HG03521 (cell line): ENCODE results near the gene NOXRED1.
"Not testable (repeated sequence)": the region's sequence is repeated elsewhere in the genome, so short reads cannot be mapped to it uniquely, and the experiment has no call there.

Source experiments
- ATAC-seq: cut with Tn5 transposase; IDR thresholded peaks from one replicate; pipeline ENCODE4 v1.9.1; 2021; ENCODE audit warnings: mild to moderate bottlenecking, moderate library complexity; ENCODE audit not compliant: unreplicated experiment

Gene NOXRED1

GRCh38 chr14:77415403-77416030 lies 7.8 kb downstream of the NOXRED1 start:
- not testable (repeated sequence) for ATAC-seq

GRCh38 chr14:77409131-77409533 lies 14.2 kb downstream of the NOXRED1 start:
- ATAC-seq = no peak

DNA sequence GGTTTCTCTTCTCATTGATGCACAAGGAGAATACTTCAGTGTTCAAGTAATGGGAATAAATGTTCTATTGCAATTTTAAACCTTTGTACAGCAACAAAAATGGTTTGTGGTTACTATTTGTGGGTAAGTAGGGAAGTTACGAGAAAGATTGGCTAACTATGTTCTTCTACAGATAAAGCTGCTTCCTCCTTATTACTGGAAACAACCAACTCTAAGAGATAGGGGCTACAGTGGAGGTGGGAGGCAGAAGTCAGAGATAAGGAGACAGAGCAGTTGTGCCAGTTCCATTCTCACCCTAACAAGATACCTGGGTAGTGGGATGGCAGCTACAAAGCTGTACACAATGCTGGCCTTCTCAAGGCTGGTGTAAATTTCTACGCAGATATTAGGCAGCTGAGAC lies 16.2 kb downstream of the NOXRED1 start:
- ATAC-seq = no peak

- no peak for ATAC-seq
Measured at GRCh38 chr14:77406718-77407117, 16.6 kb downstream of the NOXRED1 start.

GRCh38 chr14:77406086-77406485 lies 17.2 kb downstream of the NOXRED1 start:
- no peak for ATAC-seq

- no peak for ATAC-seq
Measured at GRCh38 chr14:77403768-77404167, 19.6 kb downstream of the NOXRED1 start.

- ATAC-seq = no peak
Measured at GRCh38 chr14:77400216-77400615, 23.1 kb downstream of the NOXRED1 start.

DNA sequence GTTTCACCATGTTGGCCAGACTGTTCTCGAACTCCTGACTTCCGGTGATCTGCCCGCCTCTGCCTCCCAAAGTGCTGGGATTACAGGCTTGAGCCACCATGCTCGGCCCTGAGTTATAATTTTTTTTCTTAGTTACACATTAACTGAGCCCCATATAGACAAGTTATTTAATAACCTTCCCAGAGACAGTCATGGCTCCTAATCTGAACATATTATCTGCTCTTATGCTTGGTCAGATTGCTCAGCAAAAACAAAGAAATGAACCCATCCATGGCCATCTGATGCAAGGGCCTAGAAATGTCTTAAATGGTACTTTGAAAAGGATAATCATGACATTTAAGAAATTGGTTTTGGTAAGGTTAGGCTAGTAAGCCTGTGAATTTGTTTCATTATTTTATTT lies 33.1 kb downstream of the NOXRED1 start:
- ATAC-seq = no peak

DNA sequence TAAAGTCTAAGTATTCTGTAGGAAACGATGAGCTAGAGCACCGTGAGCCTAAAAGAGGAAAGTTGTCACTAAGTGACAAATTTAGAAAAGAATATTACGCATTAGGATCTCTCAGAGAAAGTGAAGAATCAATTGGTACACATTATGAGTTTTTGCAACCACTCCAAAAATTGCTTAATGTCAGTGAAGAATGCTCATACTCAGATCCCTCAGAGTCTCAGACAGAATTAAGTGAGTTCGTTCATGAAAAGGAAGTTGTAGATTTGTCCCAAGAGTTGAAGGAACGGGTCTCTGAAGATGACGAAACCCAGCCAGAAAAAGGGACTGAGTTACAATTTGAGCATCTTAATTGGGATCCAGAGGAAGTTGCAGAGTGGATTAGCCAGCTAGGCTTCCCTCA lies 44.6 kb downstream of the NOXRED1 start:
- ATAC-seq = no peak

GRCh38 chr14:77377502-77377844 lies 45.9 kb downstream of the NOXRED1 start:
- ATAC-seq = no peak

- peak; percentile 91 for ATAC-seq
Measured at GRCh38 chr14:77376771-77377501, 46.4 kb downstream of the NOXRED1 start, which contains the start of the genes SAMD15 and TMED8. Gene SAMD15, plus strand, starts transcription at chr14:77377379. Its CDS starts 40 bp downstream, at chr14:77377419. Gene TMED8, minus strand, starts transcription at chr14:77377094. Its CDS starts 41 bp downstream, at chr14:77377053.

DNA sequence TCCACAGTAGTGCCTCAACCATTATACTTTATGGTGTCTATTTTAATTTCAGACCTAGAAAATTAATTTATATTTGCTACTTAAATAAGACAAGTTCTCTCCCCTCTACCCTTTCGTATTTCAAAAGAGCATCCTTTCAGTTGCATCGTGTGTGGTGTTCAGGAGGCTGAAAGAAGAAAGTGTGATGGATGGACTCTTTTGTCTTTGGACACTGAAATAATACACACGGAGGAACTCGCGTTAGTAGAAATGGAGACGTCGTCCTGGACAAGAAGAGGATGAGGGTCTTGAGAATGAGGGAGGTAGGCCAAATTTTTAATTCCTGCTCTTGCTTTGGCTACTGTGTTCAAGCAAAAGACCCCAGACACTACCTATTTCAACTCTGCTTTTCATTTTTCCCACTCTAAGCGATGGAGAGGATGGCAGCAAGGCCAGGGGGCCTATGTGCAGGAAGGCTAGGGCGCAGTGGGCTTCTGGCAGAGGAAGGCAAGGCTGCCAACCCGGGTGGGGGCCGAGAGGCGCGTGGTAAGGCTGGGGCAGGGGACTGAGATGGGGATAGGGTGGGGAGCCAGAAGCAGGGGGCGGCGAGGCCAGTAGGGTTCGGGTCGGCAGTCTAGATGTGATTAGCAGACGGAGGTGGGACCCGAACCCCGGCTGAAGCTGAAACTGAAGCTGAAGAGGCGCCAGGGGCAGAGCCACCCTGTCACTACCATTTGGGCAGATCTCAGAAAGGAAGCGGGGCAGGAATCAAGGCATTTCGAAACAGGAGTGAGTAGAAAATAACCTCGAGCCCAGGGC lies 47.2 kb downstream of the NOXRED1 start:
- ATAC-seq = peak; percentile 10

GRCh38 chr14:77375164-77375950 lies 48.0 kb downstream of the NOXRED1 start:
- ATAC-seq = no peak

DNA sequence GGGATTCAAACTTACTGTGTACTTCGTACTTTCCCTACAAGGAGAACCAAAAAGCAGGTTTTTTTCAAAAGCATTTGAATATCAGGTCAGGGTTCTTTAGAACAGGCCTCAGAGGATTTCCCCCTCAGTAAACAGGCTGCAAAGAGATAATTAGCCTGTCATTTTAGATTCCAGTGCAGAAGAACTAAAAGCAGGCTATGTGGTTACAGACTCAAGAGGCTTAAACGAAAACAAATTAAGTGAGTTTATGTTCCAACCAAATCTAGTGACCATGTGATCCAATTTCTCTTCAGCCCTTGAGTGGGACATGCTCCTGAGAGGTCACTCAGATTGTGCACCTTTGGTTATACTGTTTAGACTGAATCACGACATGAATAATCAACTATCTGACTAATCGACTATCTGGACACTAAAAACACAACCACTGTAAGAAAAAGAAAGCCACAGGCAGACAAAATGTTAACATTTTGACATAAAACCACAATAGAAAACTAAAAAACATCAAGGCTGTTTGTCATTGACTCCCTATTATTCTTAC lies 51.0 kb downstream of the NOXRED1 start:
- ATAC-seq = no peak

GRCh38 chr14:77369285-77369684 lies 54.0 kb downstream of the NOXRED1 start:
- no peak for ATAC-seq

DNA sequence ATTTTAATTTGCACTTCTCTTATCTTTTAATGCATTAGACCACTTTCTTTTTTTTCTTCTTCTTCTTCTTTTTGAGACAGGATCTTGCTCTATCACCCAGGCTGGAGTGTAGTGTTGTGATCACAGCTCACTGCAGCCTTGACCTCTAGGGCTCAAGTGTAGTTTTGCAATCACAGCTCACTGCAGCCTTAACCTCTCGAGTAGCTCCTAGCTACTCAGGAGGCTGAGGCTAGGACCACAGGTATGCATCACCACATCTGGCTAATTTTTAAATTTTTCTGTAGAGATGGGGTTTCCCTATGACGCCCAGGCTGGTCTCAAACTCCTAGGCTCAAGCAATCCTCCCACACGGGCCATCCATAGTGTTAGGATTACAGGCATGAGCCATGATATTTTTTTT lies 59.2 kb downstream of the NOXRED1 start:
- ATAC-seq = no peak

- ATAC-seq = no peak
Measured at GRCh38 chr14:77359626-77360025, 63.7 kb downstream of the NOXRED1 start.

DNA sequence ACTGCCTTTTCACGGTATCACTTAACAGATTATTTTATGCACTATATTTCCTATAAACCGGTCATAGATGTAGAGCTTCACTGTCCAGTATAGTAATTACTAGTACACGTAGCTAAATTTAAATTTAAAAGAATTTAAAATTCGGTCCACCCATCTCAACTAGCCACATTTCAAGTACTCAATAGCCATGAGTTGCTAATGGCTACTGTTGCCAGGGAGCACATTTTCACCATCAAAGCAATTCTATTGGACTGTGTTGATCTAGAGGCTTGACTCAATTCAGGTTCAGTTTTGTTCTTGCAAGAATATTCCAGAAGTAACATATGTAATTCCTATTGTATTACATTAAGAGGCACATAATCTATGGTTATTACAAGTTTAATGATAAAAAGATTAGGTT lies 66.4 kb downstream of the NOXRED1 start:
- no peak for ATAC-seq

DNA sequence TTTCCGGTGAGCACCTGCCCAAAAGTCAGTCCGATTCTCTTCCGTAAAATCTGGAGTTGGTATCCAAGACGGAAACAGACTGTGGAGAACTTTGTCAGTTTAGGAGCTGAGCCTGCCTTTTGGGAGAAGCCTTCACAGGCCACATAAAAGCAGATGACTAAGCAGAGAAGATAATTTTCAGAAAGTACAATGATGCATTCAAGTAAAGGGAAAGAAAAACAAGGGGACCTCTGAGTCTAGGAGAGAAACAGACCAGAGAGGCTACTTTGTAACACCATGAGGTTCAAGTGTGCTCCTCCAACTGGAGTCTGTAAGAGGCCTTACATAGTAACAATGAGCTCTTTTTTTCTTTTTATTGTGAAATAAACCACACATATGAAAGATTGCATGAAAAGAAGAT lies 67.5 kb downstream of the NOXRED1 start:
- ATAC-seq = no peak

GRCh38 chr14:77353469-77354141 lies 69.7 kb downstream of the NOXRED1 start:
- no peak for ATAC-seq
